ENCODE measurements around the gene SLC34A3. TPM values are rescaled to one million over a fixed set of nuclear protein-coding genes. Genes with fewer than 3 reads are reported as not detected.

Gene SLC34A3
- total RNA-seq, 1 donor from 2014 or later: not detected

- DNase-seq (ENCODE audit: low read depth in 2 of 2): peak in 1 of 2 donors; percentile 40
These were observed 24.9 kb downstream of the SLC34A3 start for GRCh38 chr9:137255448-137256114.

DNA sequence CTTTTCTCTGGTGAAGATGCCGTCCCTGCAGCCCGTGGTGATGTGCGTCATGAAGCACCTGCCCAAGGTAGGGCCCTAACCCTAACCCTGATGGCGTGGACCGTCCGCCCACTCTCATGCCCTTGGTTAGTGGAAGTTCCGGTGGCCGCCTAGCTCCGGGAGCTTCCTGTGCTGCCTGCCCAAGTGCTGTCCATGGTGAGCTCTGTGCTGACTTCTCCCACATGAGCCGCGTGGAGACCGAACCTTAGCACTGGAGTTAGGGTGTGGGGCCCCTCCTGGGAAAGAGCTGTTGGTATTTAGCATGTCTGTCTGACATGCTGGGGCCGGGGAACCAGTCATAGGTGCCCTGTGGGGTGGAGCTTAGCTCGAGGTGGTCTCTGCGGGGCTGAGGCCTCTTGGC, 25.7 kb downstream of the SLC34A3 start:
- no peak for DNase-seq (ENCODE audit: low read depth in 2 of 2)

DNA sequence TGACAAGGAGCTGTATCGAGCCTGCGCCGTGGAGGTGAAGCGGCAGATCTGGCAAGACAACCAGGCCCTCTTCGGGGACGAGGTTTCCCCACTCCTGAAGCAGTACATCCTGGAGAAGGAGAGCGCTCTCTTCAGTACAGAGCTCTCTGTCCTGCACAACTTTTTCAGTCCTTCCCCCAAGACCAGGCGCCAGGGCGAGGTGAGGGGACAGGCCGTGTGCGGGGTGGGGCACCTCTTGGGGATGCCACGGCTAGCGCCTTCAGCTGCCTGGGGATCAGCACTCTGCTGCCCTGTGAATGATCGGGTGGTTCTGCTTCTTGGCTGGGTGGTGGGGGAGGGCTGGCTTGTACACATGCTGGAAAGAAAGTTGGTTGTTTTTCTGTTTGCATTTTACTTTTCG, 26.2 kb downstream of the SLC34A3 start:
- no peak for DNase-seq (ENCODE audit: low read depth in 2 of 2)

DNA sequence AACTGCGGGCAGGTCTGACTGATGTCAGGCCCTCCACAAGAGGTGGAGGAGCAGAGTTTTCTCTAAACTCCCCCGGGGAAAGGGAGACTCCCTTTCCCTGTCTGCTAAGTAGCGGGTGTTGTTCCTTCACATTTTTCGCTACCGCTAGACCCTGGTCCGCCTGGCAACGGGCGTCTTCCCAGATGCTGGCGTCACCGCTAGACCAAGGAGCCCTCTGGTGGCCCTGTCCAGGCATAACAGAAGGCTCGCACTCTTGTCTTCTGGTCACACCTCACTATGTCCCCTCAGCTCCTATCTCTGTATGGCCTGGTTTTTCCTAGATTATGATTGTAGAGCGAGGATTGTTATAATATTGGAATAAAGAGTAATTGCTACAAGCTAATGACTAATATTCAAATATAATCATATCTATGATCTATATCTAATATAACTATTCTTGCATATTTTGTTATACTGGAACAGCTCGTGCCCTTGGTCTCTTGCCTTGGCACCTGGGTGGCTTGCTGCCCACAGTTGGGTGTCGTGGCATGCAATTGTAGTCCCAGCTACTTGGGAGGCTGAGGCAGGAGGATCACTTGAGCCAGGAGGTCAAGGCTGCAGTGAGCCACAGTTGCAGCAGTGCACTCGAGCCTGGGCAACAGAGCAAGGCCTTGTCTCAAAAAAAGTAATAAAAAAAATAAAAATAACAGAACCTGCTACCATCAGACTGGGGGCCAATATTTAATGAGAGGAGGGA, 31.6 kb downstream of the SLC34A3 start:
- DNase-seq (ENCODE audit: low read depth in 2 of 2): peak in 1 of 2 donors; percentile 38

GRCh38 chr9:137262909-137263285, 32.2 kb downstream of the SLC34A3 start:
- DNase-seq (ENCODE audit: low read depth in 2 of 2): no peak

DNA sequence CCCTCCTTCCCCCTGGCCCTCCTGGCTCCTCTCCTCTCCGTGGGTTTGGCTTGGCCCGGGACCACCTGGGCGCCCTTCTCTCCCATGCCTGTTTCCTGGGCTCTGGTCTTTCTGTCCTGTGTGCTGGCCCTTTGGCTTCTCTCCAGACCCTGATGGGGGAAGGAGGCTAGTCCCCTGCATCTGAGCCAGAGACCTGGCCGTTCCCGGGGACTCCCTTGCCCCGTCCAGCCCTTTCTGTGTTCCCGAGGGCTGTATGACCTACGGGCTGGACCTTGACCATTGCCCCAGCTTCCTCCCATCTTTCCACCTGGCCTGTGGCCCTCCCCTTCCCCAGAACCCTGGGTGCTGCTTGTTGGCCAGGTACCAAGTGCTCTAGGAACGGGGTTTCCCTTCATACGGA, 32.8 kb downstream of the SLC34A3 start:
- DNase-seq (ENCODE audit: low read depth in 2 of 2): no peak

DNA sequence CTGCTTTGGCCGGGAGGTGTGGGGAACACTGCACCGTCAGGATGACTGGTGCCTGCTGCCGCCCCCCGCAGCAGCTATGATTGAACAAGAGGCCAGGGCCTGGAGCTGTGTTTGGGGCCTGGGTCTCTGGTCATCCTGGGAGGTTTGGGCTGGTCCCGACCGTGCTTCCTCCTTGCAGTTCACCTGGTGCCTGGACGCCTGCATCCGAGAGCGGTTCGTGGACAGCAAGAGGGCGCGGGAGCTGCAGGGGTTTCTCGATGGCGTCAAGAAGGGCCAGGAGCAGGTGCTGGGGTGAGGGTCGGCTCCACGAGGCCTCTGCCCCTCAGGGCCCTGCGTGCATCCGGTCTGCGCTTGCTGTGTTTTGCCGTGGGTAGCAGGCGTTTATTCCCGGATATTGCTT, 33.4 kb downstream of the SLC34A3 start:
- no peak for DNase-seq (ENCODE audit: low read depth in 2 of 2)

DNA sequence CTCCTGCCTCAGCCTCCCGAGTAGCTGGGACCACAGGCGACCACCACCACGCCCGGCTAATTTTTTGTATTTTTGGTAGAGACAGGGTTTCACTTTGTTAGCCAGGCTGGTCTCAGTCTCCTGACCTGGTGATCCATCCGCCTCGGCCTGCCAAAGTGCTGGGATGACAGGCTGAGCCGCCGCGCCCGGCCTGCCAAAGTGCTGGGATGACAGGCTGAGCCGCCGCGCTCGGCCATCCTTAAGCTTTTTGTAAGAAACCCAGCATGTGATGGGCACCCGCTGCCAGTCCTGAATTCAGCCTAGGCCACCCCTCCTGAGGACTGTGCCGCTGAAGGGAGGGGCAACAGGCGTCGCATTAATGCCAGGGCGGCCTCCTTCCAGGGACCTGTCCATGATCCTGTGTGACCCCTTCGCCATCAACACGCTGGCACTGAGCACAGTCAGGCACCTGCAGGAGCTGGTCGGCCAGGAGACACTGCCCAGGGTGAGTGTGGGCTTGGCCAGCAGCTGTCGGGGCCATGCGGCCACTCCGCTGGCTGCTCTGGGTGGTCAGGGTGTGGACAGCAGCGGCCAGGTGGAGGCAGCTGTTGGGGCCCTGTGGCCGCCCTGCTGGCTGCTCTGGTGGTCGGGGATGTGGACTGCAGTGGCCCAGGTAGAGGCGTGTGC, 34.9 kb downstream of the SLC34A3 start:
- no peak for DNase-seq (ENCODE audit: low read depth in 2 of 2)

GRCh38 chr9:137266162-137266527, 35.4 kb downstream of the SLC34A3 start:
- DNase-seq (ENCODE audit: low read depth in 2 of 2): no peak

DNA sequence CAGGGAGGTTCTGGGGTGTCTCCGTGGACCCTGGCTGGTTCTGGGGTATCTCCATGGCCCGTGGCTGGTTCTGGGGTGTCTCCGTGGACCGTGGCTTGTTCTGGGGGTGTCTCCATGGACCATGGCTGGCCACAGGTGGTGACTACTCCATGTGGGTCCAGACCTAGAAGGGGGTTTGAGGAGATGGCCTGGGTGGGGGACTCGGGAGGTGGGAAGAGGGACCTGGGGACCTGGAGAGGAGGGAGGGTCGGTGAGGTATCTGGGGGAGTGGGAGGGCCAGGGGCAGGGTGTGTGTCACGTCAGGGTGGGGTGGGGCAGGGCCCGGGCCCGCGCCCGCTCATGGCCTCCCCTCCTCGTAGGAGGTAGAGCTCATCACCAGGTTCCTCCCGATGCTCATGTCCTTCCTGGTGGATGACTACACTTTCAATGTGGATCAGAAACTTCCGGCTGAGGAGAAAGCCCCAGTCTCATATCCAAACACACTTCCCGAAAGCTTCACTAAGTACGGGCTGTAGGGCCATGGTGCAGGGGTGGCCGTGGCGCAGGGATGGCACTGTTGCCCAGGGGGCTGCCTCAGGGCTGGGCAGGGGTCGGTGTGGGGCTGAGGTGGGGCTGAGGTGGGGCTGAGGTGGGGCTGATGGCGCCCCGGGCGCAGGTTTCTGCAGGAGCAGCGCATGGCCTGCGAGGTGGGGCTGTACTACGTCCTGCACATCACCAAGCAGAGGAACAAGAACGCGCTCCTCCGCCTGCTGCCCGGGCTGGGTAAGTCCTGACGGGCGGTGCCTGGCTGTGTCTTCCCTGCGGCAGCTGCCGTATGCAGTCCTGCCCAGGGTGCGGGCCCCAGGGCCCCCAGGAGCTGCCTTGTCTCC, 36.1 kb downstream of the SLC34A3 start:
- DNase-seq (ENCODE audit: low read depth in 2 of 2): no peak

DNA sequence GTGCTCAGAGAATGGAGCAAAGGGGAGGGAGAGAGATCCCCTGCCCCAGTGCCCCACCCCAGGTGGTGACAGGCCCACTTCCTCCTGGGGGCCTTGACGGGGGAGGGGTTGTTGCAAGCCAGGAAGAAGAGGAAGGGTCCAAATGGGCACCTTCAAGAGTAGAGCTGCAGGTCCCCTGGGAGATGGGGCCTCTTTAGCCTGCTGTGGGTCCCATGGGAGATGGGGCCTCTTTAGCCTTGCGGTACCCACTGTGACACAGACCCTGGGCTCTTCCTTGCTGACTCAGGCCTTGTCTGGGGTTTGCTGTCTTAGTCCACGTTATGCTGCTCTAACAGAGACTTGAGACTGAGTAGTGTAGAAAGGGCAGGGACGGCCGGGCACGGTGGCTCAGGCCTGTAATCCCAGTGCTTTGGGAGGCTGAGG, 37.2 kb downstream of the SLC34A3 start:
- no peak for DNase-seq (ENCODE audit: low read depth in 2 of 2)

GRCh38 chr9:137268538-137269201, 38.0 kb downstream of the SLC34A3 start:
- peak; percentile 69 to 82 for DNase-seq (ENCODE audit: low read depth in 2 of 2)

- DNase-seq (ENCODE audit: low read depth in 2 of 2): peak in 1 of 2 donors; percentile 61
These were observed 38.6 kb downstream of the SLC34A3 start for GRCh38 chr9:137269231-137269772.

DNA sequence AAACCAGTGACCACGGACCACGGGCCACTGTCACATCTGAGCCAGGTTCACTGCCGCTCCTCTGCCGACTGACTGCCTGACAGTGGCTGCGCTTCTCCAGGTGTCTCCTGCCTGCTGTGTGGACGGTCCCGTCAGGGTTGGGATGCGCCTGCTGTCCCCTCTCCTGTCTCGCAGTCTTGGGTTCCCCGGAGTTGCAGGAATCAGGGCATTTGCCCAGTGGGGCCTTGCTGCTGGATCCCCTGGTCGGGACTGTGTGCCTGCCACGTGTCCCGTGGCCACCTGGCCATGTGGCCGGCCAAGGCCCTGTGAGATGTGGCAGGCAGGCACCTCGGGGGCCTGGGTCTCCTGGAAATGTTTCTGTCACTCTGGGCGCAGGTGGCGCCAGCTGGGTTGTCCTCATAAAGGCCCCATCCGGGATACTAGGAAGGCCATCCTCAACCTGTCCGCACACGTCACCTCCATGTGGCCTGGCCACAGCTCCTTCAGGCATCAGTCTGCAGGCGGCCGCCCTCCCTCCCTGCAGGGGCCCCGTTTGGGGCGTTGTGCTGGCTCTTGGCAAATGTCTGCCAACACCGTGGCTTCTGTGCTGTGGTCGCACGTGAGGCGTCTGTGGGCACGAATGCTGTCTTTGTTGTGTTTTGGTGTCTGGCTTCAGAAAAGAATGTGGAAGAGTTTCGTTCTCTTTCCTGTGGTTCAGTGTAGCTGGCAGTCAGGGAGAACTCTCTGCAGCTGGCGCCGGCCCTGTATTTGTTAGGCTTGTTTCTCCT, 40.4 kb downstream of the SLC34A3 start:
- no peak for DNase-seq (ENCODE audit: low read depth in 2 of 2)

GRCh38 chr9:137271696-137272076, 41.0 kb downstream of the SLC34A3 start:
- DNase-seq (ENCODE audit: low read depth in 2 of 2): no peak

DNA sequence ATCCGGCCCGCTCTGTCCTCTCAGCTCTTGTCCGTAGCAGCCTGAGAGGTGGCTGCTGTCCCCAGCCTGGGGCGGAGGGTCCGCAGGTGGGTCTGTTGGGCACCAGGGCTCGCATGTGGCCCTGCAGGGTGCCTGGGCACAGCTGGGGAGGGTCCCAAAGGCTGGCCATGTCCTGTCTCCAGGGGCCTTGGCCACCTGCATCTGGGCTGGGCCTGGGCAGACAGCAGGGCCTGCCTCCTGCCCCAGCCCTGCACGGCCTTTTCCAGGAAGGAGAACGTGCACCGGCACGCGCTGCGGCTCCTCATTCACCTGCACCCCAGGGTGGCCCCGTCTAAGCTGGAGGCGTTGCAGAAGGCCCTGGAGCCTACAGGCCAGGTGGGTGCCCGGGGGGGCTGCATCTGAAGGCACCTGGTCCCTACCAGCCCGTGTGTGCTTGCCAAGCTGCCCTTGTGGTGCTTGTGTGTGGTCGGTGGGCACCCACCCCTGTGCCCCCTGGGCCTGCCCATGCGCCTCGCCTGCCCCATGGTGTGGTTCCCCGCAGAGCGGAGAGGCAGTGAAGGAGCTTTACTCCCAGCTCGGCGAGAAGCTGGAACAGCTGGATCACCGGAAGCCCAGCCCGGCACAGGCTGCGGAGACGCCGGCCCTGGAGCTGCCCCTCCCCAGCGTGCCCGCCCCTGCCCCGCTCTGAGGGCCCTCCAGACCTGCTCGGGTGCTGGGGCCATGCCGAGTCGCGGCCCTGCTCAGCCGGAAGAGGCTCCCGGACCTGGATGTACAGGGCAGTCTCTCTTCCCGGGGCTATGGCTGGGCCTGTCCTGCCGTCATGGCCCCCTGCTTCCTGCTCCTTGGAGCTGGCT, 41.8 kb downstream of the SLC34A3 start:
- DNase-seq (ENCODE audit: low read depth in 2 of 2): no peak

DNA sequence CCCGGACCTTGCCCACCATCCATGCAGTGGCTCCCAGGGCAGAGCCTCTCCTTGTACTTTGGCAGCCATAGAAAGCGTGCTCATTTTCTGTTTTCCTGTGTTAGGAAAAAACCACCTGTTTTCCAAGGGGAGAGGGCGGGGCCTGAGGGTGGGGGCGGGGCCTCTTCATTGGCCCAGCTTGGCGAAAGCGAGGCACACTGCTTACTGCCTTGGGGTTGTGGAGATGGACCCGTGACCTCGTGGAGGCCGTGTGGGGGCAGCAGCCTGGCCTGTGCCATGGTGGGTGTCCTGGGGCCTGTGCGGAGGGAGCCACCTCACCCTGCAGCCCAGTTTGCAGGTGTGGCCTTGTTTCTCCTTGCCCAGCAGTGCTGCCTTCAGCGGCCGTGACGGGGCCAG, 42.4 kb downstream of the SLC34A3 start:
- no peak for DNase-seq (ENCODE audit: low read depth in 2 of 2)

DNA sequence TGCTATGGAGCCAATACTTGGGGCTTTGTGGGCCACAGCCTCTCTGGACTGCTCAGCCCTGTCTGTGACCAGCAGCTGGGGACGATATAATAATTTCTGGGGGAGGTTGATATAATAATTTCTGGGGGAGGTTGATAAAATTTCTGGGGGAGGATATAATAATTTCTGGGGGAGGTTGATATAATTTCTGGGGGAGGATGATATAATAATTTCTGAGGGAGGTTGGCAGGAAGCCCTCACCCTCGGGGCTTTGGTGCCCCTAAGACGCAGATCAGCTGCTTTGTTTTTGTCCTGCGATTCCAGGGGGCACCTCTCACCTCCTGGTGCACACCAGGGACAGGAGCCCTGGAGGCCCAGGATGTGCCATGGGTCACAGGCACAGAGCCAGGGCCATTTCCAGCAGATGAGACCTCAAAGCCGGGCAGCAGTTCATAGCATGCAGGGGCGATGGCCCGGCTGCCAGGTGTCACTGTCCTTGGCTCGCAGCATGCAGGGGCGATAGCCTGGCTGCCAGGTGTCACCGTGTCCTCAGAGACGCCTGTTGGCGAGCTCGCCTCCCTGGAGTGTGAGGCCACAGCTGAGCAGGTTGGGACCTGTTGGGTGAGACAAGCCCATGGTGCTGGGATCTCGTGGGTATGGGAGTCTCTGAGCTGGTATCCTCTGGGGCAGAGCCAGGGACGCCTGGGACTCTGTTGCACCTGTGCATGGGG, 43.1 kb downstream of the SLC34A3 start:
- DNase-seq (ENCODE audit: low read depth in 2 of 2): no peak

GRCh38 chr9:137275203-137275587, 44.5 kb downstream of the SLC34A3 start:
- no peak for DNase-seq (ENCODE audit: low read depth in 2 of 2)

All from dermis microvascular lymphatic vessel endothelial cell (primary cell).